Nephron (organoid): ENCODE data around the gene NKX2-2.
A peak's percentile ranks its signal among the peaks of the same experiment; 100 is the strongest.

Experiments
- H3K27ac Mint-ChIP-seq, 3 experiments: 2 replicates each; pipeline ENCODE4 v1.8.0; 2020; ENCODE audit warnings: mixed read lengths in 3 of 3, mild to moderate bottlenecking in 2 of 3, moderate library complexity in 1 of 3
- H3K27me3 Mint-ChIP-seq: 2 replicates; pipeline ENCODE4 v1.8.0; 2021; ENCODE audit warnings: low read depth, mild to moderate bottlenecking, moderate library complexity, mixed read lengths
- H3K36me3 Mint-ChIP-seq: 2 replicates; pipeline ENCODE4 v1.8.0; 2020; ENCODE audit warnings: low read depth, mixed read lengths
- H3K4me1 Mint-ChIP-seq: 2 replicates; pipeline ENCODE4 v1.8.0; 2020; ENCODE audit warnings: mixed read lengths
- H3K4me3 Mint-ChIP-seq, 3 experiments: 2 replicates each; pipeline ENCODE4 v1.8.0; 2020; ENCODE audit warnings: mild to moderate bottlenecking in 3 of 3, mixed read lengths in 3 of 3, moderate library complexity in 2 of 3
- H3K9me3 Mint-ChIP-seq: 2 replicates; pipeline ENCODE4 v1.8.0; 2020; ENCODE audit warnings: mixed read lengths
- TF ChIP-seq, protein P1 (sequence below), 3 experiments: fragments of 200-600 bp; sonication (generic); IDR thresholded peaks; one replicate each; pipeline ENCODE4 v1.5.0; 2021; ENCODE audit warnings: antibody characterized with exemption in 3 of 3; ENCODE audit not compliant: unreplicated experiment in 3 of 3

The NKX2-2 gene

GRCh38 chr20:21509079-21509596, 4.7 kb downstream of the NKX2-2 start:
- TF ChIP-seq, protein P1, sequence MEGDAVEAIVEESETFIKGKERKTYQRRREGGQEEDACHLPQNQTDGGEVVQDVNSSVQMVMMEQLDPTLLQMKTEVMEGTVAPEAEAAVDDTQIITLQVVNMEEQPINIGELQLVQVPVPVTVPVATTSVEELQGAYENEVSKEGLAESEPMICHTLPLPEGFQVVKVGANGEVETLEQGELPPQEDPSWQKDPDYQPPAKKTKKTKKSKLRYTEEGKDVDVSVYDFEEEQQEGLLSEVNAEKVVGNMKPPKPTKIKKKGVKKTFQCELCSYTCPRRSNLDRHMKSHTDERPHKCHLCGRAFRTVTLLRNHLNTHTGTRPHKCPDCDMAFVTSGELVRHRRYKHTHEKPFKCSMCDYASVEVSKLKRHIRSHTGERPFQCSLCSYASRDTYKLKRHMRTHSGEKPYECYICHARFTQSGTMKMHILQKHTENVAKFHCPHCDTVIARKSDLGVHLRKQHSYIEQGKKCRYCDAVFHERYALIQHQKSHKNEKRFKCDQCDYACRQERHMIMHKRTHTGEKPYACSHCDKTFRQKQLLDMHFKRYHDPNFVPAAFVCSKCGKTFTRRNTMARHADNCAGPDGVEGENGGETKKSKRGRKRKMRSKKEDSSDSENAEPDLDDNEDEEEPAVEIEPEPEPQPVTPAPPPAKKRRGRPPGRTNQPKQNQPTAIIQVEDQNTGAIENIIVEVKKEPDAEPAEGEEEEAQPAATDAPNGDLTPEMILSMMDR (IDR thresholded peaks at IDR 0.05; ENCODE audit: unreplicated experiment in 3 of 3), result no peak
- Mint-ChIP-seq H3K9me3 (no peaks in the 10 kb centered on the region), H3K36me3 (no peaks in the 10 kb centered on the region), H3K4me1 (peaks cover 41% of the 10 kb centered on the region), H3K4me3 (peak overlapping the region; percentile 20 to 81 (median 54)), H3K27ac (no peak overlapping the region), H3K27me3 (peaks cover 97% of the 10 kb centered on the region)

DNA sequence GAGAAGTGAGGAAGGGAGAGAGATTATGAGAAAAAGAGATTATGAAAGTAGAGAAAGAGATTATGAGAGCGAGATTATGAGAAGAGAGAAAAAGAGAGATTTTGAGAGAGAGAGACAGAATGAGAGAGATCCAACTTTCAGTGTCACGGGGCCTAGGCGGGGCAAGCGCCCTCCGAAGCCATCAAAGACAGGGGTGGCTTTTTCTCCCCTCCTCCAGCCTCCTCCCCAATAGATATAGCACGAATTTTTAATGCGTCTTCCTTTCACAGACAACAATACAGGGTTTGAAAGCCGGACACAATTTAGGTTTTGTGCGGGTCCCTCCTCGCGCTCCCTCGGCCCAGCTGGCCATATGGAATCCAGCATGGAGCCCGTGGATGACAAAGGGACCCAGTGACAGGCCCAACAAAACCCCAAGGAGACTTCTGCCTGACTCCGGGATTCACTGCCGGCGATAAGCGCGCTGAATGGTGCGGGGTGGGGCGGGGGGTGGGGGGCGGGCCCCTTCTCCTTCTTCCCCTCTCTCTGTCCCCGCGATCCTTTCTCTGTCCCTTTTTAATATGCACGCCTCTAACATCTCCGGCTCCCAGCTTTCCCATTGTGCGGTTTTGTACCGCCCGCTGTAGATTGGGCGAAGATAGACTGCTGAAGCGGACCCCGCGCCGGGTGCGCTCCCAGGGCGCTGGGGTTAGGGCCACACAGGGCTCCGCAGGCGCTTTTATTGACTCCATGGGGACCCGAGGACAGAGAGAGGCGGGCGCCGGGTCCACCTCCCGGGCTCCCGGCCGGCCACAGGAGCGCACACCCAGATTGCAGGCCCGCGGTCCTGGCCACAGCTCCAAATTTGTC, 5.4 kb downstream of the NKX2-2 start:
- no peaks in the 10 kb centered on the region for H3K9me3 Mint-ChIP-seq
- no peak overlapping the region for H3K4me3 Mint-ChIP-seq
- TF ChIP-seq, protein P1 (IDR thresholded peaks at IDR 0.05; ENCODE audit: unreplicated experiment in 3 of 3), result no peak
- peaks cover 38% of the 10 kb centered on the region for H3K4me1 Mint-ChIP-seq
- H3K27me3 Mint-ChIP-seq, result peaks cover 97% of the 10 kb centered on the region
- H3K36me3 Mint-ChIP-seq, result no peaks in the 10 kb centered on the region
- H3K27ac Mint-ChIP-seq, result no peak overlapping the region

DNA sequence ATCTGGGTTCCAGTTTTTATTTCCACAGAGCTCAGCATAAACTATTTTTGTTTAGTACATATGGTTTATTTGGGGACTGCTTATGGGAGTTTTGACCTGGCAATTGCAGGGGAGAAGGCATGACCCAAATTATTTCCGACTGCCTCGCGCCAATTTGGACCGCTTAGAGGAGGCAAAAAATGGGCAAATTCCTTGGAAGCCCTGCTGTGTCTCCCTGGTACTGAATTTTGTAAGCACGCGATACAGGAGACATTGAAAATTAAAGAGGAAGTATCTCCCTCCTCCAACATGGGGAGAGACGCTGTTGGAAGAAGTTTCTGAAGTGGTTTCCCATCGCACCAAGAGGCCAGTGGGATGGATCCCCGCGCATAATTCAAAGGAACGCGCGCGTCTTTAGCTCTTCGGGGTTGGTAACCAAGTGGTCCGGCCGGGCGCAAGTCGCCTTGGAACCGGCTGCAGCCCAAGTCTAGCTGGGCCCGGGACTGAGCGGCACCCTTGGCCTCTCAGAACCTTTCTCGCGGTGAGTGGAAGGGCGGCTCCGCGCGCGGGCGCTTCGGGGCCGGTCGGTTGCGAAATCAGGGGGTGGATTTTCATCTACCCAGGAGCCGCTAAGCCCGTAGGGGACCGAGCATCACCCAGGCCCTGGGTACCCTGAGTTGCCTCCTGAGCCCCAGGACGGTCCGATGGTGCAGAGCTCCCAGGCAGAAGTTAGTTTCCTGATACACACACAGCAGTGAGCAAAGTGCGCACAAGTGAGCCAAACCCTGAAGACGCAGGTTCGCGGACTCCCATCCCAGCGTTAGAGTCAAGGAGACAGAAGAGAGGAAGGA, 6.2 kb downstream of the NKX2-2 start:
- TF ChIP-seq, protein P1 (IDR thresholded peaks at IDR 0.05; ENCODE audit: unreplicated experiment in 3 of 3), result no peak
- no peak overlapping the region for H3K27ac Mint-ChIP-seq
- H3K4me1 Mint-ChIP-seq, result peaks cover 38% of the 10 kb centered on the region
- no peaks in the 10 kb centered on the region for H3K9me3 Mint-ChIP-seq
- no peaks in the 10 kb centered on the region for H3K36me3 Mint-ChIP-seq
- H3K4me3 Mint-ChIP-seq, result peak overlapping the region in 1 of 3 experiments; percentile 78
- peaks cover 97% of the 10 kb centered on the region for H3K27me3 Mint-ChIP-seq

DNA sequence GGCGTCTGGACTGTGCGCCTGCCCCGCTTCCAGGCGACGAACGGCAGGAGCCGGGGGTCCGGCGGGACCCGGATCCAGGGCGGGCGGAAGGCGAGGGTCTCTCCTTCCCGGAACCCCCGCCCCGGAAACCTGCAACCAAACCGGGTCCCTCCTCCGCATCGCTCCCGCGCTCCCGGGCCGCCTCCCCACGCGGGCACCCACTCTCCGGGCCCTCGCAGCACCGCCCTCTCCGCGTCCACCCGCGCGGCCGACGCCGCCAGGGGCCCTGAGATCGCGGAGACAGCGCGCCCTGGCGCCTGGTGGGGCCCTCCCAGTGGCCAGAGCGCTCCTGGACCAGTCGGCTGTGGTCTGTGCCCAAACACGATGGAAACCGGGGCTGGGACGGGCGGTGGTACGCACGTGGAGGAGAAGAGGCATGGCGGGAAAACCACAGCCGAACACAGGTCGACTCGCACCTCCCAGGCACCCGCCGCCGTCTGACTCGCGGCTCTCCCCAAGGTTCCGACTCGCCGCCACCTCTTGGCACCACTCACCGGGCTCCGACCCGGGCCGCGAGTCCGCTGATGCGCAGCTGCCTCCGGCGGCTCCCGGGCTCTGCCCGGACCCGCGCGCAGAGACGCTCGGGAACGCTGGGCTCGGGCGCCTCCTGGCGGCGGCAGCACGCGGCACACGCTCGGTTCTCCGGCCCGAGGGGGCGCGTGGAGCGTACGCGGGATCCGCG, 7.9 kb downstream of the NKX2-2 start:
- TF ChIP-seq, protein P1 (IDR thresholded peaks at IDR 0.05; ENCODE audit: unreplicated experiment in 3 of 3), result peak; percentile 82 to 90 (median 83)
- H3K4me3 Mint-ChIP-seq, result peak overlapping the region in 1 of 3 experiments; percentile 71
- peaks cover 95% of the 10 kb centered on the region for H3K27me3 Mint-ChIP-seq
- no peak overlapping the region for H3K27ac Mint-ChIP-seq
- peaks cover 32% of the 10 kb centered on the region for H3K4me1 Mint-ChIP-seq
- H3K9me3 Mint-ChIP-seq, result no peaks in the 10 kb centered on the region
- H3K36me3 Mint-ChIP-seq, result no peaks in the 10 kb centered on the region

- H3K4me1 Mint-ChIP-seq, result peaks cover 29% of the 10 kb centered on the region
- H3K9me3 Mint-ChIP-seq, result no peaks in the 10 kb centered on the region
- peaks cover 96% of the 10 kb centered on the region for H3K27me3 Mint-ChIP-seq
- H3K36me3 Mint-ChIP-seq, result no peaks in the 10 kb centered on the region
- peak overlapping the region; percentile 63 to 69 (median 67) for H3K4me3 Mint-ChIP-seq
- no peak overlapping the region for H3K27ac Mint-ChIP-seq
- TF ChIP-seq, protein P1 (IDR thresholded peaks at IDR 0.05; ENCODE audit: unreplicated experiment in 3 of 3), result peak; percentile 99
Observed at GRCh38 chr20:21505161-21505809, 8.6 kb downstream of the NKX2-2 start.
